IMR-90 (cell line): ENCODE results near the gene ZYG11B.

Source experiments
- CEBPB ChIP-seq: IDR thresholded peaks from 2 replicates; pipeline ENCODE4 v1.6.1; 2012; ENCODE audit warnings: low read depth, low read length, improper control_type of control experiment
- CHD1 ChIP-seq: IDR thresholded peaks from 2 replicates; pipeline ENCODE4 v1.6.1; 2012; ENCODE audit warnings: low read depth, low read length, improper control_type of control experiment
- FOS ChIP-seq: fragments of 150-350 bp; IDR thresholded peaks from 2 replicates; pipeline ENCODE4 v1.6.1; 2016; ENCODE audit warnings: low read depth, low read length
- POLR2A ChIP-seq: IDR thresholded peaks from 2 replicates; pipeline ENCODE4 v1.6.1; 2012; ENCODE audit warnings: mild to moderate bottlenecking, low read depth, low read length
- RFX5 ChIP-seq: IDR thresholded peaks from 2 replicates; pipeline ENCODE4 v1.8.0; 2012; ENCODE audit warnings: low read depth, mild to moderate bottlenecking, low read length, moderate library complexity
- SMC3 ChIP-seq: fragments of 150-350 bp; IDR thresholded peaks from 2 replicates; pipeline ENCODE4 v1.6.1; 2016; ENCODE audit warnings: low read depth, mild to moderate bottlenecking, antibody characterized with exemption, low read length, moderate library complexity
- TF ChIP-seq, protein P1 (sequence below): conservative IDR thresholded peaks from 2 replicates; pipeline ENCODE4 v1.5.1; 2012; ENCODE audit warnings: mild to moderate bottlenecking, low read depth, low read length, improper control_type of control experiment

- TF ChIP-seq, protein P1, sequence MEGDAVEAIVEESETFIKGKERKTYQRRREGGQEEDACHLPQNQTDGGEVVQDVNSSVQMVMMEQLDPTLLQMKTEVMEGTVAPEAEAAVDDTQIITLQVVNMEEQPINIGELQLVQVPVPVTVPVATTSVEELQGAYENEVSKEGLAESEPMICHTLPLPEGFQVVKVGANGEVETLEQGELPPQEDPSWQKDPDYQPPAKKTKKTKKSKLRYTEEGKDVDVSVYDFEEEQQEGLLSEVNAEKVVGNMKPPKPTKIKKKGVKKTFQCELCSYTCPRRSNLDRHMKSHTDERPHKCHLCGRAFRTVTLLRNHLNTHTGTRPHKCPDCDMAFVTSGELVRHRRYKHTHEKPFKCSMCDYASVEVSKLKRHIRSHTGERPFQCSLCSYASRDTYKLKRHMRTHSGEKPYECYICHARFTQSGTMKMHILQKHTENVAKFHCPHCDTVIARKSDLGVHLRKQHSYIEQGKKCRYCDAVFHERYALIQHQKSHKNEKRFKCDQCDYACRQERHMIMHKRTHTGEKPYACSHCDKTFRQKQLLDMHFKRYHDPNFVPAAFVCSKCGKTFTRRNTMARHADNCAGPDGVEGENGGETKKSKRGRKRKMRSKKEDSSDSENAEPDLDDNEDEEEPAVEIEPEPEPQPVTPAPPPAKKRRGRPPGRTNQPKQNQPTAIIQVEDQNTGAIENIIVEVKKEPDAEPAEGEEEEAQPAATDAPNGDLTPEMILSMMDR: no peak
- TF ChIP-seq CHD1: no peak
- no peak for TF ChIP-seq POLR2A
- TF ChIP-seq FOS: no peak
- no peak for TF ChIP-seq SMC3
- TF ChIP-seq RFX5: no peak
- TF ChIP-seq CEBPB: no peak
Observed at GRCh38 chr1:52801011-52801410, 74.8 kb downstream of the ZYG11B start.
